GM18907 (cell line): ENCODE measurements around the gene SYNGR4.
"Not testable (repeated sequence)": the region's sequence is repeated elsewhere in the genome, so short reads cannot be mapped to it uniquely, and the experiment has no call there.

Experiments used
- ATAC-seq: cut with Tn5 transposase; IDR thresholded peaks from one replicate; pipeline ENCODE4 v1.9.1; 2021; ENCODE audit warnings: mild to moderate bottlenecking, moderate library complexity; ENCODE audit not compliant: unreplicated experiment

Gene SYNGR4

GRCh38 chr19:48363810-48364597, at the start of gene SYNGR4, which contains the start of gene TMEM143:
SYNGR4 (plus strand) TSS chr19:48364367; CDS start chr19:48365843, 1,476 bp downstream.
TMEM143 (minus strand) TSS chr19:48363940; CDS start chr19:48363920, 20 bp downstream.
- ATAC-seq: peak; percentile 82

GRCh38 chr19:48315712-48316111, 48.5 kb upstream of the SYNGR4 start:
- no peak for ATAC-seq

GRCh38 chr19:48317708-48317960, 46.5 kb upstream of the SYNGR4 start:
- not testable (repeated sequence) for ATAC-seq

- no peak for ATAC-seq
Measured at GRCh38 chr19:48318286-48318987, 45.7 kb upstream of the SYNGR4 start.

GRCh38 chr19:48319647-48320541, 44.3 kb upstream of the SYNGR4 start:
- no peak for ATAC-seq

GRCh38 chr19:48321372-48321621, 42.9 kb upstream of the SYNGR4 start:
- peak; percentile 44 for ATAC-seq

- ATAC-seq: peak; percentile 69
Measured at GRCh38 chr19:48321622-48322591, 42.3 kb upstream of the SYNGR4 start.

GRCh38 chr19:48325265-48325910, 38.8 kb upstream of the SYNGR4 start, which contains the start of gene EMP3:
EMP3 (plus strand) TSS chr19:48325552; CDS start chr19:48326845, 1,293 bp downstream.
- no peak for ATAC-seq

GRCh38 chr19:48329167-48329891, 34.8 kb upstream of the SYNGR4 start:
- no peak for ATAC-seq

- ATAC-seq: peak; percentile 35
Measured at GRCh38 chr19:48330012-48330681, 34.0 kb upstream of the SYNGR4 start.

GRCh38 chr19:48332351-48332661, 31.9 kb upstream of the SYNGR4 start:
- ATAC-seq: no peak

- ATAC-seq: peak; percentile 67
Measured at GRCh38 chr19:48332662-48333466, 31.3 kb upstream of the SYNGR4 start.

GRCh38 chr19:48333467-48334384, 30.4 kb upstream of the SYNGR4 start:
- peak; percentile 52 for ATAC-seq

- no peak for ATAC-seq
Measured at GRCh38 chr19:48338253-48338755, 25.9 kb upstream of the SYNGR4 start.

- ATAC-seq: no peak
Measured at GRCh38 chr19:48338802-48339503, 25.2 kb upstream of the SYNGR4 start.

- ATAC-seq: no peak
Measured at GRCh38 chr19:48340995-48341394, 23.2 kb upstream of the SYNGR4 start.
